ENCODE measurements around the gene R3HDML.

The R3HDML gene

GRCh38 chr20:44301285-44301684 lies 35.6 kb upstream of the R3HDML start:
- H3K4me2 ChIP-seq (ENCODE audit: low read length): no peak overlapping the region
- H3F3A ChIP-seq (ENCODE audit: insufficient read depth, low read length): no peaks in the 10 kb centered on the region
- TF ChIP-seq CTCF (IDR thresholded peaks at IDR 0.05; ENCODE audit: low read length): no peak
- no peak for TF ChIP-seq EZH2 (IDR thresholded peaks at IDR 0.05; ENCODE audit: borderline replicate concordance, low read length)
- H3K79me2 ChIP-seq (ENCODE audit: insufficient read depth, low read length): no peaks in the 10 kb centered on the region
- no peak overlapping the region for H3K27ac ChIP-seq (ENCODE audit: low read depth, low read length, poor library complexity, severe bottlenecking)
- no peaks in the 10 kb centered on the region for H3K27me3 ChIP-seq (ENCODE audit: insufficient read depth, low read length)
- no peak overlapping the region for H3K9ac ChIP-seq (ENCODE audit: low read length)
- H4K20me1 ChIP-seq (ENCODE audit: insufficient read depth, low read length): no peaks in the 10 kb centered on the region
- no peaks in the 10 kb centered on the region; the same call in 1 of the 2 replicates for H3K36me3 ChIP-seq (ENCODE audit: insufficient read depth, low read length)
- no peaks in the 10 kb centered on the region for H3K9me2 ChIP-seq (ENCODE audit: low read depth, low read length)
- H3K4me1 ChIP-seq (ENCODE audit: insufficient read depth, low read length, severe bottlenecking): no peaks in the 10 kb centered on the region
- no peak overlapping the region for H2AFZ ChIP-seq (ENCODE audit: low read length)
- no peaks in the 10 kb centered on the region for H3K9me3 ChIP-seq (ENCODE audit: low read length)
- H3K4me3 ChIP-seq (ENCODE audit: low read depth, low read length, poor library complexity, severe bottlenecking): no peak overlapping the region

GRCh38 chr20:44302026-44302669 lies 34.7 kb upstream of the R3HDML start:
- Histone ChIP-seq H4K20me1 (ENCODE audit: insufficient read depth, low read length) (no peaks in the 10 kb centered on the region), H3K9ac (ENCODE audit: low read length) (no peak overlapping the region), H3K9me2 (ENCODE audit: low read depth, low read length) (no peaks in the 10 kb centered on the region), H3K4me3 (ENCODE audit: low read depth, low read length, poor library complexity, severe bottlenecking) (no peak overlapping the region), H3F3A (ENCODE audit: insufficient read depth, low read length) (no peaks in the 10 kb centered on the region), H3K36me3 (ENCODE audit: insufficient read depth, low read length) (no peaks in the 10 kb centered on the region; the same call in 1 of the 2 replicates), H3K79me2 (ENCODE audit: insufficient read depth, low read length) (no peaks in the 10 kb centered on the region), H3K4me2 (ENCODE audit: low read length) (no peak overlapping the region), H3K9me3 (ENCODE audit: low read length) (no peaks in the 10 kb centered on the region), H3K27ac (ENCODE audit: low read depth, low read length, poor library complexity, severe bottlenecking) (no peak overlapping the region), H2AFZ (ENCODE audit: low read length) (no peak overlapping the region), H3K4me1 (ENCODE audit: insufficient read depth, low read length, severe bottlenecking) (no peaks in the 10 kb centered on the region), H3K27me3 (ENCODE audit: insufficient read depth, low read length) (no peaks in the 10 kb centered on the region)
- TF ChIP-seq EZH2 (IDR thresholded peaks at IDR 0.05; ENCODE audit: borderline replicate concordance, low read length) (no peak), CTCF (IDR thresholded peaks at IDR 0.05; ENCODE audit: low read length) (no peak)

GRCh38 chr20:44302736-44303135 lies 34.1 kb upstream of the R3HDML start:
- H3K4me1 ChIP-seq (ENCODE audit: insufficient read depth, low read length, severe bottlenecking): no peaks in the 10 kb centered on the region
- no peak overlapping the region for H3K27ac ChIP-seq (ENCODE audit: low read depth, low read length, poor library complexity, severe bottlenecking)
- H3K4me3 ChIP-seq (ENCODE audit: low read depth, low read length, poor library complexity, severe bottlenecking): no peak overlapping the region
- no peaks in the 10 kb centered on the region for H3K9me3 ChIP-seq (ENCODE audit: low read length)
- no peaks in the 10 kb centered on the region for H4K20me1 ChIP-seq (ENCODE audit: insufficient read depth, low read length)
- H3F3A ChIP-seq (ENCODE audit: insufficient read depth, low read length): no peaks in the 10 kb centered on the region
- no peak overlapping the region for H2AFZ ChIP-seq (ENCODE audit: low read length)
- TF ChIP-seq EZH2 (IDR thresholded peaks at IDR 0.05; ENCODE audit: borderline replicate concordance, low read length) (no peak), CTCF (IDR thresholded peaks at IDR 0.05; ENCODE audit: low read length) (no peak)
- H3K36me3 ChIP-seq (ENCODE audit: insufficient read depth, low read length): no peaks in the 10 kb centered on the region; the same call in 1 of the 2 replicates
- no peaks in the 10 kb centered on the region for H3K27me3 ChIP-seq (ENCODE audit: insufficient read depth, low read length)
- H3K9ac ChIP-seq (ENCODE audit: low read length): no peak overlapping the region
- no peak overlapping the region for H3K4me2 ChIP-seq (ENCODE audit: low read length)
- no peaks in the 10 kb centered on the region for H3K9me2 ChIP-seq (ENCODE audit: low read depth, low read length)
- no peaks in the 10 kb centered on the region for H3K79me2 ChIP-seq (ENCODE audit: insufficient read depth, low read length)
